8988T (cell line): ENCODE data around the gene SLC22A14.
"Not testable (repeated sequence)": the region's sequence is repeated elsewhere in the genome, so short reads cannot be mapped to it uniquely, and the experiment has no call there.

ENCODE experiments used
- DNase-seq: peaks from one replicate; pipeline ENCODE4 v3.0.0; 2011

The SLC22A14 gene

DNA sequence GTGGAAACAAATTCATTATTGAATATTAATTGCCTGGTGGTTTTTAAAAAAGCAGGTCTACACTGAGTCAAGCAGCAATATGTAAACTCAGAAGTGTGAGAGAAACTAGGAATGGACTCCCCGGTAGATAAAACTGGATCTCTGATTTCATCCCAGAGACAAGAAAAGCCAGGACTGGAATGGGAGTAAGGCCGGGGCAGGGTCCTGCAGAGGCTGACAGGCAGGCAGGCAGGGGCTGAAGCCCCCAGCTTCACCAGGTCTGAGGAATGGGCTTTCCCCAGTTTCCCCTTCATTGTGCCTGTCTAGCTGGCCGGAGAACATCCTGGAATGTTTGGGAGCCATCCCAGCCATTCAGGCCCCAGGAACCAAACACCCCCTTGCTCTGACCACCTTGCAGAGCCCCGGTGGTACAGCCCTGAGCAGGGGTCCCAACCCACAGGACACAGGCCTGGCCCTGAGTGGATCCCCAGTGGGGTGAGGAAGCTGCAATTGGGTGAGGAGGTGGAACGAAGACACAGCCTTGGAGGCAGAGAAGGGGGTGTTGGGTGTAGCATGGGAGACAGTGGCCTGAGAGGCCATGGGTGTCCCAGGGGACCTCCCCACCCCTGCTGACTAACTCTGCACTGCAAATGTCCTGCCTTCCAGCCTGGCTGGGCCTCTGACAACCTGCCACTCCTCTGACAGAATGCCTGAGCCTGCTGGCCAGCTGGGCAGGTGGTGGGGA, 32.8 kb downstream of the SLC22A14 start:
- no peak for DNase-seq

DNA sequence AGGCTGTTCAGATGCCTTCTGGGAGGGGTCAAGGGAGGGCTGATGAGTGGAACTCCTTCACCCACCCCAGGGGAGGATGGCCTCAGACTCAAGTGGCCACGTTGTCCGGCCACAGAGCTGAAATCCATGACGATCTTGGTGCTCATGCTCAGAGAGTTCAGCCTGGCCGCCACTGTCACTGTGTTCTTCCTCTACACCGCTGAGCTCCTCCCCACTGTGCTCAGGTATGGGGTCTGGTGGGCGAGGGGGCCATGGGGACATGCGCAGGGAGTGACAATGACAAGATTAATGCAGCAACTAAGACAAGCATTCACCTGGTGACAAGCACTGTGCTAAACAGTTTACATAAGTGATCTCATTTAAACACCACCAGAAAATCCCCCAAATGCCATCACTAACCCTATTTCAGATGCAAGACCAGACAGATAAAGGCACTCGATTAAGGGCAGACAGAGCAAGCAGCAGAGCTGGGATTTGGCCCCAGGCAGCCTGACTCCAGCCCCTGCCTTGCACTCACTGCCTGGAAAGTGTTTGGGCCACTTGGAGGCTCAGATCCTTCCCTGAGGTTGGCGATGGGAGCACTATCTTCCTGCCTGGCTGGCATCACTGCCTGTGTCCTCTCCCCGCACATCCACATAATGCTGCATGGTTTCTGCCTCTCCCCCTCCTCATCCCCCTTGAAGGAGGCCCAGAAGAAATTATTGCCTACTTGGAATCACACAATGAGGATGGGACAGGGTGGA, 33.6 kb downstream of the SLC22A14 start:
- DNase-seq, result no peak

DNA sequence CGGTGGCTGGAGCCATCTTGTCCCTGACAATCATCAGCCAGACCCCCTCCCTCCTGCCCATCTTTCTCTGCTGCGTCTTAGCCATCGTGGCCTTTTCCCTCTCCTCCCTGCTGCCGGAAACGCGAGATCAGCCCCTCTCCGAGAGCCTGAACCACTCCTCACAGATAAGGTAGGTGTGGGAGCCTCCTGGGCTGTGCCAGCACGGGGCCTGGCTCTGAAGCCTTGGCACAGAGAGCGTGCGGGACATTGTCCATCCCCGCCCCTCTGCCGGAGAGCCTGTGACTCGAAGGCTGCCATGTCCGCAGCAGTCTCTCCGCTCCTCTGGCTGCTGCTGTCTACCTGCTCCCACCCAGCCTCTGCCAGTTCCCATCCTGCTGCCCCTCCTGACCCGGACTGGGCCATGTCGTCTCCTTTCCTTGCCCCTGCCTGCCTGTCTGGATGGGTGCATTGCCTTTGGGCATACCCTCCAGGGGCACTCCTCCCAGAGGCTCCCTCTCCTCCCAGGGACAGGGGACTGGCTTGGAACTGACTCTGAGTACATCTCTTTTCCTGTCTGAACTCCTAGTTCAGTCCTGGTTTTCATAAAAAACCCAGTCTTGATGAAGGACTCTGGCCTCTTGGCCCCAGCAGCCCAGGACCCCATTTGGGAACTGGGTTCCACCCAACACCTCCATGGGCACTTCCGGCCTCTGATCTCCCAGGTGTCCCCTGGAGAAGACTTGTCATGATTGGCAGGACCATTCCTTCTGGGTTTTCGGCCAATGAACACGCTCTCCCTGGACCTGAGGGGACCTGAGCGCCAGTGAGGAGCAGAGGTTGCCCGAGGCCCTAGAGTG, 34.5 kb downstream of the SLC22A14 start:
- no peak for DNase-seq

DNA sequence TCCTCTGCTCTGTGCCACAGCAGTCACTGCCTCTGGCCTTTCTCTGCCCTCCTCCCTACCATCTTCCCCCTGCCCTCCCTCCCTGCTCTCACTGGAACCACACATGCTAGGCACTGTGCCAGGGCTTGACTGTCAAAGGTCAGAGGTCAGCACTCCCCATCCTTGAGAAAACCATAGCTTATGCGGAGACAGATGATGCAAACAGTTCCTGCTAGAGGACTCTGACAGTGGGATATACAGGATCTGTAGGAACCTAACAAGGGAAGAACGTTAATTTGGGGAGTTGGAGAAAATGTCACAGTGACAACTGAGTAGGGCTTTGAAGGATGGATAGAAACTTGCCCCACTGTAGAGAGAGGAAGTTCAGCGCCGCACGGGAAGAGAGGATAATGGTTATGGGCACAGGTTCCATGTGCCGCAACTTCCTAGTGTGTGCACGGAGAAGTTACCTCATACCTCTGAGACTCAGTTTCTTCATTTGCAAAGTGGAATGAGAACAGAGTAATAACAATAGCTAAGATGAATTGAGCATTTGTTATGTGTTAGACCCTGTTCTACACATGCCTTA, 35.2 kb downstream of the SLC22A14 start:
- no peak for DNase-seq

DNA sequence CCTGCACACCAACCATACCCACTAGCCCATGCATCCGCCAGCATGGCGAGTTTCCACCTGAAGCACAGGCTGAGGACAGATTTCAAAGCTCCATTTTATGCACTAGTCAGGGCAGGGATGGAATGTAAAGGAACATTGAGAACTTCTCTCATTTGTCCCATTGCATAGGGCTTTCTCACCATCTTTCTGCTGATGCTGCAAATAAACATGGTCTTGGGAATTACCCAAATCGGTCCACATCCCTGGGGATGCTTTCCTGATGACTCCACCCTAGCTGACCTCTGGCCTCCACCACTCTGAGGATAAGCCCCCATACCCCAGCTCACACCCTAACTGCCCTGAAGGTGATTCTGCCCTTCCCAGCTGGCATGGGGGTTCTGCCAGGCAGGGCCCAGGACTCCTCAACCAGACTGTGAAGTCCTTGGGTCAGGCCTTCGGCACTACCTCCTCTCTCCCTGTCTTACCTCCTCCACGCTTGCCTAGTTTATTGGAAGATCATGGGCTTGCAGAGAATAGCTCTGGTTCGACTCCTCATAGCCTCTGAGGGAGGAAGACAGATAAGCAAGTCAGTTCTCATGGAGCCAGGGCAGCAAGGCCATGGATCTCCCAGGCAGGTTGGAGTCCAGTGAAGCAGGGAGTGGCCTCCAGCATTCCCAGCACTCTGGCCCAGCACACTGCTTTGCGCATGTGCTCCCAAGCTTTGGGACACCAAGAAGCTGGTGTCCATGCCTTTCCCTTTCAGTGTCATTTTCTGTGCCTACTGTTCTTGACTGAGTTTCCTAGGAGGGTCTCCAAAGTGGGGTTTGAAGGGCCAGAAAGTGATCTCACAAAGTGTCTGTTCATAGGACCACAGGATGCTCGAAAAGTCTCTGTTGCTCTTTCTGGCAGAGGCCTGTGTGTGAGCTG, 36.9 kb downstream of the SLC22A14 start:
- no peak for DNase-seq

DNA sequence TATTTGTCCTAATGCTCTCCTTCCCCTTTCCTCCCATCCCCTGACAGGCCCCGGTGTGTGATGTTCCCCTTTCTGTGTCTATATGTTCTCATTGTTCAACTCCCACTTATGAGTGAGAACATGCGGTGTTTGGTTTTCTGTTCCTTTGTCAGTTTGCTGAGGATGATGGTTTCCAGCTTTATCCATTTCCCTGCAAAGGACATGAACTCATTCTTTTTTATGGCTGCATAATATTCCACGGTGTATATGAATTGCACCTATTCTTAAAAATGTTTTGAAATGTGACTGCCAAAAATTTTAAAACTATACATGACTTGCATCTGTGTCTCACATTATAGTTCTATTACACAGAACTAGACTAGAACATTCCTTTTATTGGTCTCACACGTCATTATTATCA, 38.5 kb downstream of the SLC22A14 start:
- not testable (repeated sequence) for DNase-seq

DNA sequence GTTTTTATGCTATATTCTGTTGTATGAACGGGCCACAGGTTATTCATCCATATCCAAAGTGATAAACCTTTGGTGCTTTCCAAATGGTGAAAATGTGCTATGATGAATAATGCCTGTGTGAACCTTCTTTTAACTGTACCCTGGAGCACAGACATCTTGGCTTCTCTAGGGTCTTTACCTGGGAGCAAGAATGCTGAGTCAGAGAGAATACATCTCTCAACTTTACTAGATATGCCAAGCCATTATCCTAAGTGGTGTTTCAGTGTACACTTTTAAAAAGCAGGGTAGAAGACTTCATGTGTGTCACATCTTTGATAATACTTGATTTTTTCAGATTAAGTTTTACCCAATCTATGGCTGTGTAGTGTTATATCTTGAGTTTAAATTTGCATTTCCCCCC, 41.0 kb downstream of the SLC22A14 start:
- DNase-seq, result no peak

DNA sequence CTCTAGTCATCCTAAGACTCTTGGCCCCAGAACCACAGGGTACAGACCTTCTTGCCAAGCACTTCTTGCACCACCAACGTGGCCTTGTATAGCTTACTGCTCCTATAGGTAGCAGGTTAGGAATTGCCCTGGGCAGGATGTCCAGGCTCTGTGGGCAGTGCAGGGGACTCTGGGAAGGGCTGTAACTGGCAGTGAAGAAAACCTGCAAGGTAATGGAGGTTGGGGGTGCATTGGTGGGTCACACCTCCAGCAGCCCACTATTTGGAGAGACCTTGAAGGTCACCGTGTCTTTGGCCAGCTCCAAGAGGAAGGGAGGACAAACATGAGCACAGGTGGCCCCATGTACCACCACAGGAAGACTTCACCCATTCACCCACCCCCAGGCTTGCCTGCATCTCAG, 43.2 kb downstream of the SLC22A14 start:
- DNase-seq, result no peak

DNA sequence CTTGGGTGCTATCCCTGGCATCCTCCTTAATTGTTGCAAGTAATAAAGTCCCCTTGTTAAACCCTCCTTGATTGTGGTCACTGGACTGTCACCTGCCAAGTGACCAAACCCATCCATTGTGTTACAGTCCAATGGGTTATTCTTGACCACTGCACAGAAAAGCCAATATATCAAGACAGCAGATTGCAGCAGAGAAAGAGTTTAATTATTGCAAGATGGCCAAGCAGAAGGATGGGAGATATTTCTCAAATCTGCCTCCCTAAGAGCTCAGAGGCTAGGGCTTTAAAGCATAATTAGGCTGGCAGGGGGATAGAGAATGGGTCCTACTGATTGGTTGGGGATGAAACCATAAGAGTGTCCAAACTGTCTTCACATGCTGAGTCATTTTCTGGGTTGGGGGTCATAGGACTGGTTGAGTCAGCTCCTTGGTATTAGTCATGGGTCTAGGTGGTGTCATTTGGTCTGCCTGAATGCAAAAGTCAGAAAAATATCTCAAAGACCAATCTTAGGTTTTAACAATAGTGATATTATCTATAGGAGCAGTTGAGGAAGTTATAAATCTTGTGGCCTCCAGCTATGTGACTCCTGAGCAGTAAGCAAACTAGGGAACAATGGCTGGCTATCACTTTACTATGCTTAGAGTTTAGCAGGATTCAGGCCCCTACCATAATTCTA, 45.4 kb downstream of the SLC22A14 start:
- no peak for DNase-seq

DNA sequence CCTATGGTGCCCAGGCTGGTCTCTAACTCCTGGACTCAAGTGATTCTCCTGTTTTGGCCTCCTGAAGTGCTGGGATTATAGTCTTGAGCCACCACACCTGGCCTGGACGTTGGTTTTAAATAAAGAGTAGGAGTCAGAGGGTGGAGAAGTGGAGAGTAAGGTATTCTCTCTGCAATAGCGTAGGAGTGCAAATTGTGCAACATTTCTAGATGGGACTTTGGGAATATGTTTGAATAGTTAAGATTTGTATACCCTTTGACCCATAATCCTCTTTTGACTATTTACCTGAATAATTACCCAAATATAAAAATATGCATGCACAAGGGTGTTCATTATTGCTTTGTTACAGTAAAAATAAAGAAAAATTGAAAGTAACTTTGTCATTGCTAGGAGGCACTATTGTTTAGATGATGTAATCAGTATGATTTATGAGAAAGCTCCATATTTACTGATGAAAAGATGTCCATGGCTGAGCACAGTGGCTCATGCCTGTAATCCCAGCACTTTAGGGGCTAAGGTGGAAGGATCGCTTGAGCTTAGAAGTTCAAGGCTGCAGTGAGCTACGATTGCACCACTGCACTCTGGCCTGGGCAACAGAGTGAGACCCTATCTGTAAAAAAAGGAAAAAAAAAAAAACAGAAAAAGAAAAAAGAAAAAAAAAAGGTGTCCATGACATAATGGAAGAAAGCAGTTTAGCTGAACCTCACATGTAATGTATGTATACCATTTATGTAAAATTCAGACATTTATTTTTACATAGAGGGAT, 49.3 kb downstream of the SLC22A14 start:
- no peak for DNase-seq

DNA sequence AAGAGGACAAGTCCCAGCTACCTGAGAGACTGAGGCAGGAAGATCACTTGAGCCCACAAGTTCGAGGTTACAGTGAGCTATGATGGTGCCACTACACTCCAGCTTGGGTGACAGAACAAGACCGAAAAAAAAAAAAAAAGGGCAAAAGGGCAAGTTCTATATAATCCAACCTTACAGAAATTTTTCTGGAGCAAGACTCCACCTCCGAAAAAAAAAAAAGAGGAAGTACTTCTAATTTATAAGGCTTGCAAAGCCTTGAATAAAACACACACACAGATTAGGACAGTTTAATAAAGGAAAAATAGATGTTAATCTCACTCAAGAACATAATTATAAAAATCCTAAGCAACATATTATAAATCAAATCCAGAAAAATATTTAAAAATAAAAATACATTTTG, 50.1 kb downstream of the SLC22A14 start:
- DNase-seq, result no peak

DNA sequence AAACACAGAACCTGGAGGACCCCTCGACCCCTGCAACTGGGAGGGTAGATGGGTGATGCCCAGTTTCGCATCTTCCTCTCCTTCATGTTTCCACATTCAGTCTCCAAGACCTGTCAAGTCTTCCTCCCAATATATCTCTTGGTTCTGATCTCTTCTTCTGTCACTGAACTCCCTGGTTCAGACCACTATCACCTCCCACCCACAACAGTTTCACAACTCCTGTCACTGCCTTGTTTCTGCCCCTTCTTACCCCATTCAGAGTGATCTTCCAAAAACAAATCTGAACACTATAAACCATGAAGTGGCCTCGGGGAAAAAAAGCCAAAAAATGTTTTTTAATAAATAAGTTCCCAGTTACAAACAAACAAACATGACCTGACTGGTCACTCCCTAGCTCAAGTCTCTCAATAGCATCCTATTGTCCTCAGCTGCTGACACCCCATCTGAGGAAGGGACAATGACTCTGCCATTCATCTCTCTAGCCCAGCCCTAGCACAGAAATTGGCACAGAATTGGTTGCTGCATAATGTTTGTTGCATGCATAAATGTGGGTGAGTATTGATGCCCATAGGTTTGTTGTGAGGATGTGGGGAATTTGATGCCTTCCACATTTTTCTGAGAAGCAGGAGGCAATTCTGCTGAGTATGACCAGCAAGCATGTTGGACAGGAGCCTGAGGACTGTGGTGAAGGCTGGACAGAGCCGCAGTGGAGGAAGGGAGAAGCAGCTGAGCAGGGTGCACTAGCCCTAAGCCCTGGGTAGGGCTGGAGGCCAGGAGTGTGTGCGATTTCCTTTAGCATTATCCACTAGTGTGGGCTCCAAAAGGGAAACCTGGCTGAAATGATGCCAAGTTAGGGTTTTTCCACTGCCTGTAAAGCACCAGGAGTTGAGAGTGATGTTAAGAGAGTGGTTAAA, 52.3 kb downstream of the SLC22A14 start:
- DNase-seq, result no peak

DNA sequence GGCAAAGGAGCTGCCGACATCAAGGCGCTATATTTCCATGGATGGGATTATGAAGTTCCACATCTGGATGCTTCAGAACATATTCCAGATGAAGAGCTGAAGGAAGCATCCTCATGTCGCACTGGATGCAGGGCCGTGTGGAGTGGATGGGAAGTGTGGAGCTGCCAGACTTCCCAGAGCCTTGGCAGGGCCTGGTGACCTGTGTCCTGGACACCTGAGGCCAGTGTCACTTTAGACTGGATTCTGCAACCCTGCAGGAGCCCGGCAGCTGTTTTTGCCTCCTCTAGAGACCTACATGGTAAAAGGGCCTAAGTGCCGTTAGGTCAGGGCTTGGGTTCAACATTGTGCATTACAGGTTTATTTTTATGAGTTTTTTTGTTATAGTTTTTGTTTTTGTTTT, 53.2 kb downstream of the SLC22A14 start:
- DNase-seq, result no peak

DNA sequence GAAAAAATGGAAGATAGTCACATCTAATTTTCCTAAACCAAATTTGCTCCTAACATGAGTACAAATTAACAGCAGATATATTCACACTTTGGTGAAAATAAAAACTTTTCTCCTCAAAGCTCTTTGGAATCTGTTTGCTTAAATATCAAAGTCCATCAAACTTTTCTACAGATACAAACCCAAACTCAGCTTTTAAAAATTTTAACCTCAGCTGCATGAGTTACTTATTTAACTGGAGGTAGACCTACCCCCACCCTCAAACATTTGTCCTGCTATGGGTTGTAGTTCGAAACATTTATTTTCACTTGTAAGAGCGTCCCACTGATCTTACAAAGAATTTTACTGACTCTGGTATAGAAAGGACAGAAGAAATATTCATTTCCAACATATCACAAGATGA, 55.6 kb downstream of the SLC22A14 start:
- no peak for DNase-seq

DNA sequence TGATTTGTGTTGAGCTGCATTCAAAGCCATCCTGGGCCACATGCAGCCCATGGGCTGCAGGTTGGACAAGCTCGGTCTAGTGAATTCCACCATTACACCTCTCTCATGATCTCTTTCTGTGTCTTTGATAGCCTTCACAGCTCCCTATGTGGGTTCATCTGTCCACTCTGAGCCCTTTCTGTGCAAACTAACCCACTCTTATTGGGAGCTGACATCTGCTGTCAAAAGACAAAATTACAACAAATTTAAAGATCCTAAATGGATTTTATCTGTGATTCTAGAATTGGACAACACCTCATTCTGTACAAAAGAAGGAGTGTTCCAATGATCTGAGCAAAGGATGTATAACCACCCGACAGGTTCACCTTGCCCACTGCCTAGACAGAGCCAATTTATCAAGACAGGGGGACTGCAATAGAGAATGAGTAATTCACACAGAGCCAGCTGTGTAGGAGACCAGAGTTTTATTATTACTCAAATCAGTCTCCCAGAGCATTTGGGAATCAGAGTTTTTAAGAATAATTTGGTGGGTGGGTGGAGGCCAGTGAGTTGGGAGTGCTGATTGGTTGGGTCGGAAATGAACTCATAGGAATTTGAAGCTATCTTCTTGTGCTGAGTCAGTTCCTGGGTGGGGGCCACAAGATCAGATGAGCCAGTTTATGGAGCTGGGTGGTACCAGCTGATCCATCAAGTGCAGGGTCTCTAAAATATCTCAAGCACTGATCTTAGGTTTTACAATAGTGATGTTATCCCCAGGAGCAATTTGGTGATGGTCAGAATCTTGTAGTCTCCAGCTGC, 61.9 kb downstream of the SLC22A14 start:
- DNase-seq, result no peak

DNA sequence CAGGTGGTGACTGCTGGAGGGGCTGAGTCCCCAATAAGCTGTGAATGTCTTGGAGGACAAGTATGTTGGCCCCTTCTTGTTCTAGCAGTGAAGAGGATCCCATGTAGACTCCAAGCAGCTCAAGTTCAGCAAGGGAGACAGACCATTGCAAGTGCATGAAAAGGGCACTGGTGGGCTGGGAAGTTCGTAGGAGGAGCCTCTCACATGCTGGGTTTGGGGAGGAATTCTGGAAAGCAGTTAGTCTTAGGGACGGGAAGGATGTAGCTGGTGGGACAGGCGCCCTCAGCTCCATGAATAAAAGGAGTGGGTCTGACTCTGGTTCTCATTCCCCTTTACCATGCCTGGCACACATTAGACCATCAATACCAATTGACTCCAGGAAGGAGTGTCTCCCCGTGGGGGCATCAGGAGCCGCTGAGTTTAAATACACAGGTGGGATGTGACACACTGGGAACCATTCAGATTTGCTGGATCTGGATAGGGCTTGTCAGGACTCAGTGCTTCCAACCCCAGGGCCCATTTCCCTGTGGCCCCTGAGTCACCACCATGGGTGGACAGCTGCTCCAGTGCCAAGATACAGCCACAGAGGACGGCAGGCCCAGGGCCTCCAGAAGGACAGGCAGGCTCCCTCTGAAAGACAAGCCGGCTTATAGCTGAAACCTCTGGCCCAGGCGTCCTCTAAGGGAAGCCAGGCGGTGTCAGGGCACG, 63.9 kb downstream of the SLC22A14 start:
- no peak for DNase-seq

DNA sequence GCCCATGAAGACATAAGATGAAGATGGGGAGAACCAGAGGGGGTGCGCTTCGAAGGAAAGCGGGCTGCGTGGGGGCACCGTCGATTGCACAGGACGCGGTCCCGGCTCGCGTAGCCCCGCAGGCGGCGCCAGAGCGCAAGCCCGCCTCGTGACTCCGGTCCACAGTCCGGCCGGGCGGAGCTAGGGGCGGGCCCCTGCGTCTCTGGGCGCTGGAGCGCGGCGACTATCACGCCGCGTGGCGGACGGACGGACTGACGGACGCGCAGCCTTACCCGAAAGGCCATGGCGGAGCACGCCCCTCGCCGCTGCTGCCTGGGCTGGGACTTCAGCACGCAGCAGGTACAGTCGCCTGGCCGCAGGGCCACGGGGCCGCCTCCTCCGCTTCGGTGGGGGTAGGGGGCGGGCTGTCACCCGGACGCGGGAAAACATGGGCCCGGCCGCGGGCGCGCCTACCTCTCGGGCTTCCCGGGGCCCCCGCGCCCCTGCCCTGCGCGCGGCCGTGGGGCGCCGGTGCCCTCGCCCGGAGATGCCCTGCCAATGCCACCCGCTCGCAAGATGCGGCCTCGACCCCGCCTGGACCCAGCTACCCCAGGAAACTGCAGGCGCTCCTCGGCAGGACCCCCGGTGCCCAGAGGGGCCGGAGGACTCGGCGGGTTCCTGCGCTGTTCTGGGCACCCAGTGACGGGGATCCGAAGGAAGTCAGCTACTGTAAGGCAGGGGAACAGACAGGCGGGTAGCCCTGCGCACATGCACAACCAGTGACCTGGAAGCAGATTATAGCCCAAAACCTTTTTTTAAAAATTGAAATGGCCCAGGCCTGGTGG, 64.7 kb downstream of the SLC22A14 start, which contains the start of gene XYLB:
Gene XYLB, plus strand, starts transcription at position 199 of the 824 bp plus-strand sequence. Its CDS starts 84 bp downstream, at position 283.
- peak; percentile 95 for DNase-seq
